Measurements from ENCODE around the gene KSR1.

GRCh38 chr17:27477971-27478684, 21.9 kb downstream of the KSR1 start:
- TF ChIP-seq CTCF (conservative IDR thresholded peaks at IDR 0.05; ENCODE audit: low read depth, low read length) (no peak), EZH2 (IDR thresholded peaks at IDR 0.05; ENCODE audit: borderline replicate concordance, low read depth, low read length, poor library complexity, severe bottlenecking) (no peak)
